Right lung (tissue), 10 donors: ENCODE measurements around the gene RBM33. TPM values are rescaled to one million over a fixed set of nuclear protein-coding genes. Genes with fewer than 3 reads are reported as not detected.
"Not testable (repeated sequence)": the region's sequence is repeated elsewhere in the genome, so short reads cannot be mapped to it uniquely, and the experiment has no call there.

Experiments used
- DNase-seq, 2 donors: peaks; one replicate each; pipeline ENCODE4 v3.0.0-alpha.2; 2013
- long read RNA-seq, 8 donors: transcript quantifications; one replicate each; lab custom pipeline, GENCODE V29; 2026
- polyA plus RNA-seq, 5 donors: library from polyadenylated mRNA; unstranded; fragments of 120-200 nt; gene quantifications; one replicate each; pipeline versions ENCODE4 v1.2.1 to v1.2.3, GENCODE V29; 2013; ENCODE audit warnings: inconsistent platforms in 1 of 5, low replicate concordance in 1 of 5; ENCODE audit not compliant: insufficient read length in 5 of 5, insufficient read depth in 1 of 5

The RBM33 gene
- polyA plus RNA-seq, result 10 to 100 TPM; 33.9 to 55.5 (median 41.5) TPM
- long read RNA-seq, donor 1, partial matches to known transcripts, result 16 of 20 reads
- long read RNA-seq, donor 1, other reads (novel, unspliced or antisense), result 0 of 20 reads
- long read RNA-seq, donor 2, full-length matches to known transcripts, result 1 of 8 reads
- long read RNA-seq, donor 2, partial matches to known transcripts, result 7 of 8 reads
- long read RNA-seq, donor 2, other reads (novel, unspliced or antisense), result 0 of 8 reads
- long read RNA-seq, donor 3, partial matches to known transcripts, result 0 of 3 reads
- long read RNA-seq, donor 3, other reads (novel, unspliced or antisense), result 0 of 3 reads
- long read RNA-seq, donor 4, partial matches to known transcripts, result 0 of 4 reads
- long read RNA-seq, donor 4, other reads (novel, unspliced or antisense), result 0 of 4 reads
- long read RNA-seq, donor 5, partial matches to known transcripts, result 5 of 7 reads
- long read RNA-seq, donor 5, other reads (novel, unspliced or antisense), result 0 of 7 reads
- long read RNA-seq, donor 6, transcript RBM33-201 (6 exons, 1,404 nt), result major isoform, 6 of 6 reads
- long read RNA-seq, donor 6, partial matches to known transcripts, result 0 of 6 reads
- long read RNA-seq, donor 6, other reads (novel, unspliced or antisense), result 0 of 6 reads
- long read RNA-seq, donor 7, full-length matches to known transcripts, result 3 of 24 reads
- long read RNA-seq, donor 7, partial matches to known transcripts, result 21 of 24 reads
- long read RNA-seq, donor 7, other reads (novel, unspliced or antisense), result 0 of 24 reads
- long read RNA-seq, donor 8, result 0 reads

GRCh38 chr7:155644178-155644970 lies at the start of gene RBM33:
Gene RBM33 (plus strand): TSS chr7:155644661. CDS start chr7:155644877, 216 bp downstream.
- peak; percentile 83 to 85 for DNase-seq

- DNase-seq, result no peak
Measured at GRCh38 chr7:155594961-155595366, 49.5 kb upstream of the RBM33 start.

GRCh38 chr7:155597753-155598140 lies 46.7 kb upstream of the RBM33 start:
- peak in 1 of 2 donors; percentile 17 for DNase-seq

GRCh38 chr7:155598810-155599210 lies 45.7 kb upstream of the RBM33 start:
- peak; percentile 47 to 66 for DNase-seq

GRCh38 chr7:155602156-155602555 lies 42.3 kb upstream of the RBM33 start:
- no peak for DNase-seq

- DNase-seq, result no peak
Measured at GRCh38 chr7:155602750-155603149, 41.7 kb upstream of the RBM33 start.

GRCh38 chr7:155603205-155603857 lies 41.1 kb upstream of the RBM33 start:
- DNase-seq, result no peak

GRCh38 chr7:155603858-155604503 lies 40.5 kb upstream of the RBM33 start:
- no peak for DNase-seq

DNA sequence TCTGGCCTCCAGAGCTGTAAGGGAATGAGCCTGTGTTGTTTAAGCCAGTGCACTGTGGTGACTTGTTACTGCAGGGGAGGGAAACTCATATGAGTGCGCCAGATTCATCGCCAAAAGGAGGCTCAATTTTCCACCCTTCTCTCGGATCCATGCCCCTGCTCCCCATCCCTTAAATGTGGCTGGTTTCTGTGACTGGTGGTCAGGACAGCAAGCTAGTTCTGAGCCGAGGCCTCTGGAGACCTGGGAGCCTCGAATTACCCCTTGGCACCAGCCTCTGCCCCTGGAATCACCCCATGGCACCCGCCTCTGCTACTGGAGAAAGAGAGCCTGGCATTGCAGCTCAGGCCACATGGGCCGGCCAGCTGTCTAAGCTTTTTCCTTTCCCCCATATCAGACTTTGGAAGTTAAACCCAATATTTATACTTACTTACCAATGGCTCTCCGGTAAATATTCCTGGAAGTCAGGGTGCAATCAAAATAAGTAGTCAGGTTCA lies 39.9 kb upstream of the RBM33 start:
- DNase-seq, result no peak

DNA sequence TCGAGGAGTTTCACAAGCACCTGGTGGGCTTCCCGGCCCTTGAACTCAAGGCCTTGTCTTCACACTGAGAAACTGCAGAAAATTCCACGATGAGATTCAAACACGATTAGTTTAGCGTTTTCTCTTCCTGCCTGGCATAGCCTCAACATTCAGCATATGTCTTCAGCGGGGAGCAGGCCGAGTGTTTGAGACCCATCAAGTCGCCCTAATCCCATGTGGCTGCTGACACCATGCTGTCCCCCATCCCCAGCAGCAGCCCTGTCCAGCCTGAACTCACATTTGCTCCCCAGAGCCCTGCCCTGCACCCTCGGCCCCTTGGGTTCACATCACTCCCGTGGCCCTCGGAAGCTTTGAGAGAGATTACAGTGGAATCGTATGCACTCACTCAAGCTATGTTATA lies 35.3 kb upstream of the RBM33 start:
- DNase-seq, result no peak

DNA sequence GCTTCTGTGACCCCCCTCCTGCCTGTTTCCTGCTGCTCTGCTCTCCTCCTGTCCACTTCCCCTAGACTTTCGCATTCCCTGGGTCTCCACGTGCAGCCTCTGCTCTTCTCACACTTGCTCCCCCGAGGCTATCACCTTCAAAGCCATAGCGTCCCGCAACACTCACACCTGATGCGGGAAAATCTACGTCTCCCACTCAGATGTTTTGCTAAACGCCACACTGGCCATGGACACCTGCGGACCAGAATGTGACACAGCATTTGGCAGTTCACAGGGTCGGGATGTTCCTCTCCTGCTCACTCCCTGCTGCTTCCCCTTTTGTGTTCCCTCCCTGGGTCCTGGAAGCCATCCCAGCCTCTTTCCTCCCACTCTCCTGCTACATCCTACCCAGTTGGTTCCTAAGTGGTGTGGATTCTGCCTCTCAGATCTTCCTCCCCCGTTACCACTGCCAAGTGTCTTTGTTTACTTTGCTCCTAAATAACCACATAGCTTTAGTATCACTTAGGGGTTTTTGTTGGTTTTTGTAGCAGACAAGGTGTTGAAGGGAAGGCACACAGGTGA lies 33.7 kb upstream of the RBM33 start:
- DNase-seq, result no peak

GRCh38 chr7:155611808-155612447 lies 32.5 kb upstream of the RBM33 start:
- no peak for DNase-seq

DNA sequence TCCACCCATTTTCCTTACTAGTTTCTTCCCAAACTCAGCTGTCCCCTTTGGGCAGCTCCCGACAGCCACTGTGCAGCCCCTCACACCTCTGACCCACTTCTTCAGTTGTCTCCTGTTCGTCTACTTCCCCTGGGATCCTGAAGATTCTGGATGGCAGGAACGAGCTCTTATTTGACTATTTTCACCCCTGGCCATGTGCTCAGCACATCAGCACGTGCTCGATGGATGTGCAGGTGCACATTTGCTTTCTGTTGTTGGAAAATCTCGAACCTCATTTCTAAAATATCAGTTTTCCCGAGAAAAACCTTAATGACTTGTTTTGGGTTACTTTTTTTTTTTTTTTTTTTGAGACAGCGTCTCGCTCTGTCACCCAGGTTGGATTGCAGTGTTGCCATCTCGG lies 31.8 kb upstream of the RBM33 start:
- DNase-seq, result no peak

DNA sequence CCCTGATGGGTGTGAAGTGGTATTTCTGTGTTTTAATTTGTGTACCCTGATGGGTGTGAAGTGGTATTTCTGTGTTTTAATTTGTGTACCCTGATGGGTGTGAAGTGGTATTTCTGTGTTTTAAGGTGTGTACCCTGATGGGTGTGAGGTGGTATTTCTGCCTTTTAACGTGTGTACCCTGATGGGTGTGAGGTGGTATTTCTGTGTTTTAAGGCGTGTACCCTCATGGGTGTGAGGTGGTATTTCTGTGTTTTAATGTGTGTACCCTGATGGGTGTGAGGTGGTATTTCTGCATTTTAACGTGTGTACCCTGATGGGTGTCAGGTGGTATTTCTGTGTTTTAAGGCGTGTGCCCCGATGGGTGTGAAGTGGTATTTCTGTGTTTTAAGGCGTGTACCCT lies 29.4 kb upstream of the RBM33 start:
- DNase-seq, result not testable (repeated sequence)

GRCh38 chr7:155618708-155619633 lies 25.5 kb upstream of the RBM33 start:
- peak in 1 of 2 donors; percentile 27 for DNase-seq

- DNase-seq, result no peak
Measured at GRCh38 chr7:155619634-155620271, 24.7 kb upstream of the RBM33 start.

- DNase-seq, result no peak
Measured at GRCh38 chr7:155620497-155620896, 24.0 kb upstream of the RBM33 start.

DNA sequence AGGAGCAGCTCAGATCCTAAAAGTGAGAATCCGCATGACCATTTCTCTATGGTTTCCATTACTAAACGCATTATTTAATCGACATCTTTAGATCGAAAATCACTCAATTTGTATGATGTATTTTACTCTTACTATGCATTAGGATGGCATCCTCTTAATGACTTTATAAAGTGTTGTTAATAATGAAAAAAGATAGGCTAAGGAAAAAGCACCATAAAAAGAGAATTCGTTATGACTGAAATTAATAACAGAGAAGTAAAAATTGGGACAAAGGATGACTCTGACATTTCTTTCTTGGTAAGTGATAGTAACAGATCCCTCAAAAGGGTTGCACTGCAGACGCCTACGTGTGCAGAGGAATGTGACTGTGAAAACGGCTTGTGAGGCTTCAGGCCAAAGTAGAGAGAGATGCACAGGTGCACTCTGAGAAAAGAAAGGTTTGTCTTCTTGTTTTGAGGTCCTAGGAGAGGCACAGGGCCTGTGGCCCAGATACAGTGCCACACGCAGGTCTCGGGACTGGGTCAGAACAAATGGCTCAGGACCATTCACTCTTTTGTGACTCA lies 23.0 kb upstream of the RBM33 start:
- no peak for DNase-seq
